Astrocyte of the cerebellum (primary cell): ENCODE measurements around the gene PPP1R12C.

Experiments
- DNase-seq: peaks from one replicate; pipeline ENCODE4 v3.0.0-alpha.2; 2011; ENCODE audit warnings: low read depth
- H3K4me3 ChIP-seq: 2 replicates; pipeline ENCODE4 v1.5.1; 2011; ENCODE audit warnings: mild to moderate bottlenecking, low read depth, low read length, moderate library complexity
- in situ Hi-C: cut with HindIII; loops from 2 replicates; pipeline ENCODE4 v1.10.0; 2017; ENCODE audit warnings: low sequenced_read_pairs
- TF ChIP-seq, protein P1 (sequence below): IDR thresholded peaks from 2 replicates; pipeline ENCODE4 v1.5.1; 2012; ENCODE audit warnings: low read length, low read depth, moderate library complexity, mild to moderate bottlenecking; ENCODE audit errors: missing control alignments

The PPP1R12C gene

DNA sequence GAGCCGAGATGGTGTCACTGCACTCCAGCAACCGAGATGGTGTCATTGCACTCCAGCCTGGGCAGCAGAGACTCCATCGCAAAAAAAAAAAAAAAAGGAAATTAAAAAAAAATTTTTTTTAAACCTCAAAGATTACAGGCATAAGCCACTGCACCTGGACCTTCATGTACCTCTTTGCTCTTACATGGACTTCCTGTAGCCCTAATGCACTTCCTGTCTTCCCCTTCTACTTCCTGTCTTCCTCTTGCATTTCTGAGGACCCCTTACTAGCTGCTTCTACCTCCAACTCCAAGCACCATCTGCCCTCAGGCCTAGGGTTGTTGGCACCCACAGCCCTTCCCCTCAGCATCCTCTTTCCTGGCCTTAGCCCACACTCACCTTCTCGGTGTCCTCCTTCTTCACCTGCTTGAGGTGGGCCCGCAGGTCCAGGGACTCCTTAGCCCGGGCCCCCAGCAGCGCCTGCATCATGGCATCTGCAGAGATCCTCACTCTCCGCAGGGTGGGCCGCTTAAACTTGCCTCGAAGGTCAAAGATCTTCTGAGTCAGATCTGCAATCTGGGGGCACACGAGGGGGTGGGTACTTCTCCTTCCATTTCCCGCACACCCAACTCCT, 36.3 kb upstream of the PPP1R12C start:
- TF ChIP-seq, protein P1, sequence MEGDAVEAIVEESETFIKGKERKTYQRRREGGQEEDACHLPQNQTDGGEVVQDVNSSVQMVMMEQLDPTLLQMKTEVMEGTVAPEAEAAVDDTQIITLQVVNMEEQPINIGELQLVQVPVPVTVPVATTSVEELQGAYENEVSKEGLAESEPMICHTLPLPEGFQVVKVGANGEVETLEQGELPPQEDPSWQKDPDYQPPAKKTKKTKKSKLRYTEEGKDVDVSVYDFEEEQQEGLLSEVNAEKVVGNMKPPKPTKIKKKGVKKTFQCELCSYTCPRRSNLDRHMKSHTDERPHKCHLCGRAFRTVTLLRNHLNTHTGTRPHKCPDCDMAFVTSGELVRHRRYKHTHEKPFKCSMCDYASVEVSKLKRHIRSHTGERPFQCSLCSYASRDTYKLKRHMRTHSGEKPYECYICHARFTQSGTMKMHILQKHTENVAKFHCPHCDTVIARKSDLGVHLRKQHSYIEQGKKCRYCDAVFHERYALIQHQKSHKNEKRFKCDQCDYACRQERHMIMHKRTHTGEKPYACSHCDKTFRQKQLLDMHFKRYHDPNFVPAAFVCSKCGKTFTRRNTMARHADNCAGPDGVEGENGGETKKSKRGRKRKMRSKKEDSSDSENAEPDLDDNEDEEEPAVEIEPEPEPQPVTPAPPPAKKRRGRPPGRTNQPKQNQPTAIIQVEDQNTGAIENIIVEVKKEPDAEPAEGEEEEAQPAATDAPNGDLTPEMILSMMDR: no peak
- in situ Hi-C loops: no loop called here
- H3K4me3 ChIP-seq: no peak overlapping the region
- DNase-seq: no peak

DNA sequence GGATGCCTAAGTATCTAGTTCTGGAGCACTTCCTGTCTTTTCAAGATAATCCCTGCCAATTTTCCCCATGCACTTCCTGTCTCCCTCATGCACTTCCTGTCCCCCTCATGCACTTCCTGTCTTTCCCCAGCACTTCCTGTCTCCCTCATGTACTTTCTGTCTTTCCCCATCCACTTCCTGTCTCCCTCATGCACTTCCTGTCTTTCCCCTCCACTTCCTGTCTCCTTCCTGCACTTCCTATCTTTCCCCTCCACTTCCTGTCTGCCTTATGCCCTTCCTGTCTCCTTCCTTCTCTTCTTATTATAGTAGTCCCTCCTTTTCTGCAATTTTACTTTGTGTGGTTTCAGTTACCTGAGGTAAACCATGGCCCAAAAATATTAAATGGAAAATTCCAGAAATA, 34.6 kb upstream of the PPP1R12C start:
- no peak overlapping the region for H3K4me3 ChIP-seq
- TF ChIP-seq, protein P1: no peak
- no peak for DNase-seq
- in situ Hi-C loops: no loop called here

DNA sequence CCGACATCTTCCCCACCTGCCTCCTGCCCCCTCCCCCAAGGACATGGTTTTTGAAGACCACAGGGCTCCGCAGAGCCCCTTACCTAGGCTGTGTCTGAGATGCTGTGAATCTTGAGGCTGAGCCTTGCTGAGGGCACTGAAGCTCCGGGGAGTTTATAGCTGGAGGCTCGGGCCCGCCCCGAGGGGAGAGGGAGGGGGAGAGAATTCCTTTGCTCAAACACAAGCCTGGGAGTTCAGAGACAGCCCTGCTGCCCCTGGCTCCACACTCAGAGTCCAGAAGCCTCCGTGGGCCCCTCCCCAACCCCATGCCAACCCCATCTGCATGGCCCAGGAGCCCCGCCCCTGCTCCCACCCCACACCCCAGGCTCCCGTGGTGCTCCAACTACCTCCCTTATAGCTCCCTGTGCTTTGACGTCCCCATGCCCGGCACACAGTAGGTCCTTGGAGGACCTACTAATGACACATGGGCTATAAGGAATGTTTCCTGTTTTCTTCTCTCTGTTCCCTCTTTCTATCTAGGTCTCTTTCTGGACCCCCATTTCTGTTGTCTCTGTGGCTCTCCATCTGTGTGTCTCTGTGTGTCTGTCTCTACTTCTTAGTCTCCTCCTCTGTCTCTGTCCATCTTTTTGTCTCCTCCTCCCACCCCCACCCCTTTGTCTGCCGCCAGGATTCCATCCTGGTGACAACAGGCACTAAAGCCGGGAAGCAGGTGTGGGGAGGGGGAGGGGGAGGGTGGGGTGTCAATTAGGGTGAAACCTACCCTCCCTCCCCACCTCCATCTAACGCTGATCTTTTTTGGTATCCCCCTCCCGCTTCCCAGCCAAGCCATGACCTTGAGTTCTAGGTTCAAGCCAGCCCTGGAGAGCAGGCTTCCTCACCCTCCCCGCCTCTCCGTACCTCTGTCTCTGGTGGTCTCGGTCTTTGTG, 31.9 kb upstream of the PPP1R12C start, which contains the start of gene TNNT1:
TSS of gene TNNT1 (minus strand) at position 129 of the 926 bp plus-strand sequence. CDS start 2,049 bp downstream, outside the sequence.
- TF ChIP-seq, protein P1: no peak
- DNase-seq: no peak
- in situ Hi-C loops: no loop called here
- H3K4me3 ChIP-seq: no peak within 1 kb of the TSS

DNA sequence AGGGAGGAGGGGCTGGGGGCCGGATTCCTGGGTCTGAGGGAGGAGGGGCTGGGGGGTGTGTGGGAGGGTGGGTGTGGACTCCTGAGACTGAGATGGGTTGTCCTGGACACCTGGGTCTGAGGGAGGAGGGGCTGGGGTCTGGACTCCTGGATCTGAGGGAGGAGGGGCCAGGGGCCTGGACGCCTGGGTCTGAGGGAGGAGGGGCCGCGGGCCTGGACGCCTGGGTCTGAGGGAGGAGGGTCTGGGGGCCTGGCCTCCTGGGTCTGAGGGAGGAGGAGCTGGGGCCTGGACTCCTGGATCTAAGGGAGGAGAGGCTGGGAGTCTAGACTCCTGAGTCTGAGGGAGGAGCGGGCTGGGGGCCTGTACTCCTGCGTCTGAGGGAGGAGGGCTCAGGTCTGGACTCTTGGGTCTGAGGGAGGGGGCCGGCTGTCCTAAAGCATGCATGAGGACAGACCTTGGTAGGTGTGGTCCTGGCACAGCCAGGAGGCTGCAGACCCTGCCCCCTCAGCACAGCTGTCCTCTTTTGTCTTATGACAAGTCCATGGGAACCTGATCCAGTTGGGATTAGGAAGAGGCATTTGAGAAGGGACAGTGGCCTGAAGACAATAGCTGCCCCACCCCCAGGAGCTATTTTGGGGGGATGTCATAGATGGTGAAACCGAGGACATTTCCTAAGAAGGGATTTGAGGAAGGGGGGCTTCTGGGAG, 30.3 kb upstream of the PPP1R12C start:
- no peak for DNase-seq

DNA sequence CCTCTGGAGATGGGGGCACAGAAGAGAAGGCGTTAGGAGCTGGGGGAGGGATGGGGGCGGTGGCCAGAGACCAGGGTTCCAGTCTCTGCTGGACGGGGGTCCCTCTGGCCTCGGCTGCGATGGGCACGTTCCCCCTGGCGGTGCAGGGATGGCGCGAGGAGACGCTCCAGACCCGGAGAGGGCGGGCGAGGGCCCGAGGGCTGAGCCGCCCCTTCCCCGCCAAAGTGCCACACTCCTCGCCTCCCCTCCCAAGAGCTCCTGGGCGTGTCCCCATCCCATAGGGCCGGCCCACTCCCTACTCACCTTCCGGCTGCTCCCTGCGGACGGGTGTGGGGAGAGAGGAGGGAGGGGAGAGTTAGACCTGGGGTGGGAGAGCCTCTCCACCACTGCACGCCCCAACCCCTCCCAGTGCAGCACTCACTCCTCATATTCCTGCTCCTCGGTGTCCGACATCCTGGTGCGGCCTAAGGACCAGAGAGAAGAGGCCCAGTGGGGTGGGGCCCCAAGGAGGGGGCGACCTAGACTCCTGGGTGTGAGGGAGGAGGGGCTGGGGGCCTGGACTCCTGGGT, 29.4 kb upstream of the PPP1R12C start:
- in situ Hi-C loops: no loop called here
- TF ChIP-seq, protein P1: no peak
- no peak for DNase-seq
- H3K4me3 ChIP-seq: no peak overlapping the region

More for the DNA sequence above, 30.3 kb upstream of the PPP1R12C start:
- no peak overlapping the region for H3K4me3 ChIP-seq
- in situ Hi-C loops: no loop called here
- TF ChIP-seq, protein P1: no peak
